Colonic mucosa (tissue), 4 donors: ENCODE measurements around the gene SOHLH2. TPM values are rescaled to one million over a fixed set of nuclear protein-coding genes. Genes with fewer than 3 reads are reported as not detected.

Experiments
- DNase-seq: peaks from one replicate; pipeline ENCODE4 v3.0.0-alpha.2; 2020
- H3K27ac ChIP-seq: fragments of 200-600 bp; one replicate; pipeline ENCODE4 v1.8.0; 2021
- H3K27me3 ChIP-seq: fragments of 200-600 bp; one replicate; pipeline ENCODE4 v1.8.0; 2021
- H3K36me3 ChIP-seq: fragments of 200-600 bp; one replicate; pipeline ENCODE4 v1.8.0; 2021
- H3K4me1 ChIP-seq: fragments of 200-600 bp; one replicate; pipeline ENCODE4 v1.8.0; 2021; ENCODE audit warnings: mild to moderate bottlenecking
- H3K4me3 ChIP-seq: fragments of 200-600 bp; one replicate; pipeline ENCODE4 v1.8.0; 2021
- H3K9ac ChIP-seq, 2 donors: one replicate each; pipeline ENCODE4 v1.7.0; 2013; ENCODE audit warnings: control low read depth in 2 of 2, low read depth in 2 of 2, low read length in 2 of 2
- H3K9me3 ChIP-seq: fragments of 200-600 bp; one replicate; pipeline ENCODE4 v1.8.0; 2021
- intact Hi-C: fragments of 100-400 bp; cut with DNase I; formaldehyde crosslinking; loops from one replicate; pipeline ENCODE4 v1.14.1; 2022
- total RNA-seq, 2 donors: library from RNA; stranded (reverse); fragmentation: NEBNext Ultra II Directional in 1 of 2; extraction: Animal tissue kit (Norgen Biotek cat#: 25700) in 1 of 2; gene quantifications; one replicate each; pipeline ENCODE4 v1.2.1, GENCODE V29; 2021
- TF ChIP-seq, protein P1 (sequence below): fragments of 200-600 bp; IDR thresholded peaks from one replicate; pipeline ENCODE4 v1.8.0; 2022; ENCODE audit warnings: antibody characterized with exemption, mild to moderate bottlenecking
- donor health status: healthy.
- donor health status: DM: no; HTN: no; CAD: no.
- donor health status: DM: no; HTN: no; CAD: no.

SOHLH2 gene
- total RNA-seq, 2 donors from 2014 or later: 0.32 TPM; not detected in 1

DNA sequence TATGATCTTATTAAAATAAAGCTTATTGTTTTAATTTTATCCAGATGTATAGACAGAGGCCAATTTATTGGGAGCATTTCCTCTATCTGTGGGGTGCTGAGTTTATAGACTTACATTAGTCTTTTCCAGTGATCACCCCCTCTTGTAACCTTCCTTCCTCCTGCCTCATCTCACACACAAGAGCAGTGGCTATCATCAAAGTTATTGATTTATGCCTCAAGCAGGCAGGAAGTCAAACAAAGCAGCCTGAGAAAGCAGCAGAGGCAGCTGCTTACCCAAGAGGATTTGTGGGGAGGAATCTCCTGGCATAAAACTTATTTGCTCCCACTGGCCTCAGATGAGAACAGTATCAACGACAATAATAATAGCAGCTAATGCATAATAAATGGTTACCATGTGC lies 56.9 kb downstream of the SOHLH2 start:
- Histone ChIP-seq H3K27ac (no peak overlapping the region), H3K4me3 (no peak overlapping the region), H3K27me3 (no peaks in the 10 kb centered on the region), H3K36me3 (no peaks in the 10 kb centered on the region), H3K4me1 (no peaks in the 10 kb centered on the region), H3K9me3 (no peaks in the 10 kb centered on the region), H3K9ac (no peak overlapping the region)
- intact Hi-C loops: no loop called here
- no peak for DNase-seq
- TF ChIP-seq, protein P1, sequence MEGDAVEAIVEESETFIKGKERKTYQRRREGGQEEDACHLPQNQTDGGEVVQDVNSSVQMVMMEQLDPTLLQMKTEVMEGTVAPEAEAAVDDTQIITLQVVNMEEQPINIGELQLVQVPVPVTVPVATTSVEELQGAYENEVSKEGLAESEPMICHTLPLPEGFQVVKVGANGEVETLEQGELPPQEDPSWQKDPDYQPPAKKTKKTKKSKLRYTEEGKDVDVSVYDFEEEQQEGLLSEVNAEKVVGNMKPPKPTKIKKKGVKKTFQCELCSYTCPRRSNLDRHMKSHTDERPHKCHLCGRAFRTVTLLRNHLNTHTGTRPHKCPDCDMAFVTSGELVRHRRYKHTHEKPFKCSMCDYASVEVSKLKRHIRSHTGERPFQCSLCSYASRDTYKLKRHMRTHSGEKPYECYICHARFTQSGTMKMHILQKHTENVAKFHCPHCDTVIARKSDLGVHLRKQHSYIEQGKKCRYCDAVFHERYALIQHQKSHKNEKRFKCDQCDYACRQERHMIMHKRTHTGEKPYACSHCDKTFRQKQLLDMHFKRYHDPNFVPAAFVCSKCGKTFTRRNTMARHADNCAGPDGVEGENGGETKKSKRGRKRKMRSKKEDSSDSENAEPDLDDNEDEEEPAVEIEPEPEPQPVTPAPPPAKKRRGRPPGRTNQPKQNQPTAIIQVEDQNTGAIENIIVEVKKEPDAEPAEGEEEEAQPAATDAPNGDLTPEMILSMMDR: no peak

GRCh38 chr13:36154567-36155291 lies 59.6 kb downstream of the SOHLH2 start:
- no peak overlapping the region for H3K4me3 ChIP-seq
- H3K27ac ChIP-seq: no peak overlapping the region
- intact Hi-C loops: no loop called here
- no peaks in the 10 kb centered on the region for H3K27me3 ChIP-seq
- no peak overlapping the region for H3K9ac ChIP-seq
- no peaks in the 10 kb centered on the region for H3K9me3 ChIP-seq
- H3K4me1 ChIP-seq: no peaks in the 10 kb centered on the region
- H3K36me3 ChIP-seq: no peaks in the 10 kb centered on the region
- TF ChIP-seq, protein P1: no peak
- no peak for DNase-seq

- Histone ChIP-seq H3K4me1 (no peaks in the 10 kb centered on the region), H3K27me3 (no peaks in the 10 kb centered on the region), H3K27ac (no peak overlapping the region), H3K9ac (no peak overlapping the region), H3K36me3 (no peaks in the 10 kb centered on the region), H3K4me3 (no peak overlapping the region), H3K9me3 (no peaks in the 10 kb centered on the region)
- no peak for DNase-seq
- intact Hi-C loops: no loop called here
- TF ChIP-seq, protein P1: no peak
Measured at GRCh38 chr13:36151591-36151990, 62.8 kb downstream of the SOHLH2 start.

DNA sequence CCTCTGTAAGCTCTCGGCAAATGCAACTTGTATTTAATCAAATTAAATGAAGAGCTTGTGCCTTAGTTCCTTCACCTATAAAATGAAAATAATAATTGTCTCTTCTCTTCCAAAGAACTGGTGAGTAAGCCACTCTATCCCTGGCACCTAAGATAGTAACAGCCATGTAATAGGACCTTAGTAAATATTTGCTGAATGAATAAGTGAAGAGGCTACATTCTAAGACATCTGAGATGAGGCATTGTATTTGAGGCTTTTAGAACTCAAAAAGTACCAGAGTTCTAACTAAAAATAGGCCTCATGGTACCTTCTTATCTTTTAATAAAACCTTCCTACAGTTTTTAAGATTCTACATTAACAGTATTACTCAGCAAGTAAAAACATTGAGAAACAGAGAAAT lies 65.9 kb downstream of the SOHLH2 start:
- Histone ChIP-seq H3K4me1 (no peaks in the 10 kb centered on the region), H3K9me3 (no peaks in the 10 kb centered on the region), H3K36me3 (no peaks in the 10 kb centered on the region), H3K27ac (no peak overlapping the region), H3K9ac (no peak overlapping the region), H3K4me3 (no peak overlapping the region), H3K27me3 (no peaks in the 10 kb centered on the region)
- DNase-seq: no peak
- intact Hi-C loops: no loop called here
- TF ChIP-seq, protein P1: no peak

DNA sequence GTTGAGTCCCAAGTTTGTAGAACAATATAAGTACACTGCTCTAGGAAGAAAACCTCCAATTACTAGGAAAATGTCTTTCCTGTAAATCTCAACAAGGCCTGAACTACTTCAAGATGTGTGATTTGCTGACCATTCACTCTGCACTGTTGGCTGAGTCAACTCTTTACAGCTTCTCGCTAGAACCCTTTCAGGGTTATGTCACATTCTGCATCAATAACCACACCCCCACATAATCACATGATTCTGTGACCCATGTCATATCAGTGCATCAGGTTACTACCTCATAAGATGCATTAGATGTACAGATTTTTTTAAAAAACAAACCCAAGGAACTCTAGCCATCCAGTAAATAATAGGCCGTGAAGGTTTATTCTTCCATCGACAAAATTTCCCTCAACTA lies 67.0 kb downstream of the SOHLH2 start:
- H3K4me1 ChIP-seq: no peaks in the 10 kb centered on the region
- no peaks in the 10 kb centered on the region for H3K9me3 ChIP-seq
- TF ChIP-seq, protein P1: no peak
- no peaks in the 10 kb centered on the region for H3K27me3 ChIP-seq
- no peak overlapping the region for H3K27ac ChIP-seq
- DNase-seq: no peak
- H3K4me3 ChIP-seq: no peak overlapping the region
- no peaks in the 10 kb centered on the region for H3K36me3 ChIP-seq
- no peak overlapping the region for H3K9ac ChIP-seq
- intact Hi-C loops: no loop called here
